Glutamatergic neuron (in vitro differentiated cells): ENCODE results near the gene NRL. TPM values are rescaled to one million over a fixed set of nuclear protein-coding genes. Genes with fewer than 3 reads are reported as not detected.
A peak's percentile ranks its signal among the peaks of the same experiment; 100 is the strongest.

ENCODE experiments used
- DNase-seq: peaks from one replicate; pipeline ENCODE4 v3.0.0; 2022
- H3K27ac Mint-ChIP-seq: one replicate; pipeline ENCODE4 v1.8.0; 2020; ENCODE audit warnings: mild to moderate bottlenecking, mixed read lengths, inconsistent platforms; ENCODE audit not compliant: unreplicated experiment
- H3K27me3 Mint-ChIP-seq: one replicate; pipeline ENCODE4 v1.8.0; 2020; ENCODE audit warnings: mild to moderate bottlenecking, moderate library complexity, mixed read lengths, inconsistent platforms; ENCODE audit not compliant: unreplicated experiment
- H3K36me3 Mint-ChIP-seq: one replicate; pipeline ENCODE4 v1.8.0; 2020; ENCODE audit warnings: mild to moderate bottlenecking, mixed read lengths, inconsistent platforms; ENCODE audit not compliant: unreplicated experiment
- H3K4me1 Mint-ChIP-seq: one replicate; pipeline ENCODE4 v1.8.0; 2020; ENCODE audit warnings: mild to moderate bottlenecking, low read depth, mixed read lengths, inconsistent platforms; ENCODE audit not compliant: unreplicated experiment
- H3K4me3 Mint-ChIP-seq: one replicate; pipeline ENCODE4 v1.8.0; 2020; ENCODE audit warnings: mild to moderate bottlenecking, mixed read lengths, inconsistent platforms; ENCODE audit not compliant: unreplicated experiment
- H3K9me3 Mint-ChIP-seq: one replicate; pipeline ENCODE4 v1.8.0; 2020; ENCODE audit warnings: mild to moderate bottlenecking, moderate library complexity, mixed read lengths, inconsistent platforms; ENCODE audit not compliant: unreplicated experiment
- total RNA-seq: library from RNA; stranded (reverse); fragmentation: NEBNext Ultra II Directional; extraction: Animal tissue kit (Norgen Biotek cat#: 25700); gene quantifications from one replicate; pipeline ENCODE4 v1.2.1, GENCODE V29; 2021; ENCODE audit not compliant: unreplicated experiment
- TF ChIP-seq, protein P1 (sequence below): fragments of 200-600 bp; sonication (generic); IDR thresholded peaks from one replicate; pipeline ENCODE4 v1.5.0; 2021; ENCODE audit not compliant: partially characterized antibody, unreplicated experiment

NRL gene
- total RNA-seq, 1 donor from 2014 or later = 3.7 TPM

DNA sequence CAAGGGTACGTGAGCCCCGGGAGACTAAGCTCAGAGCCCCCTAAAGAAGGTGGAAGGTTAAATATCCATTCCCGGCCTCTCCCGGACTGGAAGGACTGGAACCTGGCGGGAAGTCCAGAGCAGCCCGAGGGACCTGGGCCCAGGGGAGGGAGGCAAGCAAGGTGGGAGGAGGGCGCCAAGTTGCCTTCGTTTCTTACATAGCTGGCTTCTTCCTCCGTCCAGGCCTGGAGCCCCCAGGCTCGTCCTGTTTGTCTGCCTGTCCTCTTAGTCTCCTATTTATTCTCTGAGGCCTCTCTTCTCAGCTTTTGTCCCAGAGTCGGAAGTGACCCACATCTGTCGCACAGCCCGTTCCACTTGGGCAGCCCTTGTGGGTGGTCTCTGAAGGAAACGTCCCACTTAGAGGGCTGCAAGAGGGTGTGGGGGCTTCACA is 19.9 kb downstream of the NRL start:
- TF ChIP-seq, protein P1, sequence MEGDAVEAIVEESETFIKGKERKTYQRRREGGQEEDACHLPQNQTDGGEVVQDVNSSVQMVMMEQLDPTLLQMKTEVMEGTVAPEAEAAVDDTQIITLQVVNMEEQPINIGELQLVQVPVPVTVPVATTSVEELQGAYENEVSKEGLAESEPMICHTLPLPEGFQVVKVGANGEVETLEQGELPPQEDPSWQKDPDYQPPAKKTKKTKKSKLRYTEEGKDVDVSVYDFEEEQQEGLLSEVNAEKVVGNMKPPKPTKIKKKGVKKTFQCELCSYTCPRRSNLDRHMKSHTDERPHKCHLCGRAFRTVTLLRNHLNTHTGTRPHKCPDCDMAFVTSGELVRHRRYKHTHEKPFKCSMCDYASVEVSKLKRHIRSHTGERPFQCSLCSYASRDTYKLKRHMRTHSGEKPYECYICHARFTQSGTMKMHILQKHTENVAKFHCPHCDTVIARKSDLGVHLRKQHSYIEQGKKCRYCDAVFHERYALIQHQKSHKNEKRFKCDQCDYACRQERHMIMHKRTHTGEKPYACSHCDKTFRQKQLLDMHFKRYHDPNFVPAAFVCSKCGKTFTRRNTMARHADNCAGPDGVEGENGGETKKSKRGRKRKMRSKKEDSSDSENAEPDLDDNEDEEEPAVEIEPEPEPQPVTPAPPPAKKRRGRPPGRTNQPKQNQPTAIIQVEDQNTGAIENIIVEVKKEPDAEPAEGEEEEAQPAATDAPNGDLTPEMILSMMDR = no peak
- no peaks in the 10 kb centered on the region for H3K36me3 Mint-ChIP-seq
- peak overlapping the region; percentile 100 for H3K4me3 Mint-ChIP-seq
- H3K9me3 Mint-ChIP-seq = peaks cover 12% of the 10 kb centered on the region
- DNase-seq = no peak
- H3K27me3 Mint-ChIP-seq = peaks cover 14% of the 10 kb centered on the region
- peaks cover 24% of the 10 kb centered on the region for H3K4me1 Mint-ChIP-seq
- peak overlapping the region; percentile 98 for H3K27ac Mint-ChIP-seq

DNA sequence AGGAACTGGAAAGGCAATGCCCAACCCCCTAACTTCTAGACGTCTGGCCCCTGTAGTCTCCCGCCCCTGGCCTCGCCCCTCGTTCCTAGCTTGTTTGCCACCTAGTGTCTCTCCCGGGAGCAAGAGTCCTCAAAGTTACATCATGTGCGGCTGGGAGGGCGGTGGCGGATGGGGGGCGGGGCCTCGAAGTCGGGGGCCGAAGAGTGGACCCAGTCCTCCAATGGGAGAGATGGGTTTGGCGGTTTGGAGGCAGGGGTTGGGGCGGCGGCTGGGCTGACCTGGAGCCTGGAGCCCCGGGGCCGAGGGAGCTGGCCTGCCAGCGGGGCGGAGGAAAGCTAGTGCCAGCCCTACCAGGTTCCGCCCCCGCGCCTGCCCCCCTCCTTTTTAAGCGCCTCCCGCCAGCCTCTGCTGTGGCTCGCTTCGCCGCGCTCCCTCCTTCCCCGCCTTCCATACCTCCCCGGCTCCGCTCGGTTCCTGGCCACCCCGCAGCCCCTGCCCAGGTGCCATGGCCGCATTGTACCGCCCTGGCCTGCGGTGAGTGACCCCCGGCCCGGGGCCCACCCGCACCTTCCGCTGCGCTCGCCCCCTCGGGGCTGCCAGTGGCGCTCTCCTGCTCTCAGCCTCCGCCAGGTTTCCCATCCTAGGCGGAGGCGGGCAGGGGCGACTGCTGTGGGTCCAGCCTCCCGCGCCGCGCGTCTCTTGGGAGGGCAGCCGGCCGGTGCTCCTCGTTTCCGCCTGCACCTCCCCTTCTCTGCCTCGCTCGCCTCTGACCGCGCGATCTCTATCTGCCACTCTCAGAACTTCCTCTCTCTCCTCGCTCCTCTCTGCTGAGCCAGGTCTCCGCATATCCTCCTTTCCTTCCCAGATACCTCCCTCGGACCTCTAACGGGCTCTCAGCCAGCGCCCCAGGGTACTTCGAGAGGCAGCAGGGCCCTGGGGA is 20.6 kb downstream of the NRL start, which contains the start of gene PCK2:
Gene PCK2 (plus strand): TSS at position 411 of the 940 bp plus-strand sequence. CDS start 95 bp downstream, at position 506.
- peak within 1 kb of the TSS; percentile 98 for H3K27ac Mint-ChIP-seq
- H3K4me1 Mint-ChIP-seq = peaks cover 29% of the 10 kb centered on the region
- peak; percentile 89 for DNase-seq
- H3K36me3 Mint-ChIP-seq = no peaks in the 10 kb centered on the region
- H3K9me3 Mint-ChIP-seq = peaks cover 12% of the 10 kb centered on the region
- peak within 1 kb of the TSS; percentile 100 for H3K4me3 Mint-ChIP-seq
- TF ChIP-seq, protein P1 = no peak
- H3K27me3 Mint-ChIP-seq = peaks cover 14% of the 10 kb centered on the region

DNA sequence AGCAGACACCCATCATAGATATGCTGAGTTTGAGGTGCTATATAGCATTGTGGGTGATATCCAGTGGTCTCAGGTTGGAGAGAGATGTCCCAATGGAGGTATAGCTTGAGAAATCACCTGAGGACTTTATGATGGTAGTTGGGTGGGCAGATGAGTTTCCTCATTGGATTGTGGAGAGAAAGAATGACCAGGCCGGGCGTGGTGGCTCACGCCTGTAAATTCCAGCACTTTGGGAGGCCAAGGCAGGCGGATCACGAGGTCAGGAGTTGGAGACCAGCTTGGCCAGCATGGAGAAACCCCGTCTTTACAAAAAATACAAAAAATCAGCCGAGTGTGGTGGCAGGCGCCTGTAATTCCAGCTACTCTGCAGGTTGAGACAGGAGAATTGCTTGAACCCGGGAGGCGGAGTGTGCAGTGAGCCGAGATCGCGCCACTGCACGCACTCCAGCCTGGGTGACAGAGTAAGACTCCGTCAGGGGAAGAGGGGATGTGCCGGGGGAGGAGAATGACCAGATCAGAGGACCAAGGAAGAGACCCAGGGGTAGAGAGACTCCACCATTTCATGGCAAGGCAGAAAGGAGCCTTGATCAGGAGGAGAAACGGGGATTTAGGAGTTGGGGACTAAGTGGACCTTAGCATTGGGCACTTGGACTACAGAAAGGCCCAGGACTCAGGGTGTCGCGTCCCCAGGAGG is 21.4 kb downstream of the NRL start:
- no peaks in the 10 kb centered on the region for H3K36me3 Mint-ChIP-seq
- peak overlapping the region; percentile 82 for H3K4me3 Mint-ChIP-seq
- no peak for DNase-seq
- H3K27ac Mint-ChIP-seq = peak overlapping the region; percentile 94
- TF ChIP-seq, protein P1 = no peak
- H3K4me1 Mint-ChIP-seq = peaks cover 29% of the 10 kb centered on the region
- peaks cover 12% of the 10 kb centered on the region for H3K9me3 Mint-ChIP-seq
- peaks cover 14% of the 10 kb centered on the region for H3K27me3 Mint-ChIP-seq

DNA sequence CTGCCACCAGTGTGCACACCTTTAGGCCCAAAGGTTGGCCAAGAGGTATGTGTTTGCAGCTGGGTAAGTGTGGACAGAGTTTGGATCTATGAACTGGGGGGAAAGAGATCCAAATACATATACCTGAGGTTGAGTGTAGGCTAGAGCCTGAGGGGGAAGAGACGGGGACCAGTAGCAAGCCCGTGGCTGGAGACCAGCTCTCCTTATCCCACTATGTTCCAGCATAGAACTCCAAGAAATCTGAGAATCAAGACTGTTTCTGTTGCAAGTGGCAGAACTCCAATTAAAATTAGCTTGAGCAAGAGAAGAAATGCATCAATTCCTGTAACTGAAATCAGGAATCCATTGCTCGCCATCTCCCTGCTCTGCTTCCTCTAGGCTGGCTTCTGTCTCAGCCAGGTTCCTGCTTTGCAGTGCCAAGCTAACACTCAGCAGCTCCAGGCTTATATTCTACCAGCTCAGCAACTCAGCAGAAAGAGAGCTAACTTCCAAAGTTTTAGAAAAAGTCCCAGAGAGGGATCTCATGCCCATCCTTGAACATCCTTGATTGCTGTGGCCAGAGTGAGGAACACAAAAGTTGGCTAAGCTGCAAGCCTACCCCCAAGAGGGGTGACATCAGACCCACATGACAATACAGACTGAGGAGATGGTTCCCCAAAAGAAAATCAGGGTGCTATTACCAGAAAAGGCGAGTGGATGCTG is 22.1 kb downstream of the NRL start:
- H3K4me1 Mint-ChIP-seq = peaks cover 29% of the 10 kb centered on the region
- H3K36me3 Mint-ChIP-seq = no peaks in the 10 kb centered on the region
- no peak for DNase-seq
- H3K27me3 Mint-ChIP-seq = peaks cover 14% of the 10 kb centered on the region
- peak overlapping the region; percentile 94 for H3K27ac Mint-ChIP-seq
- TF ChIP-seq, protein P1 = no peak
- peak overlapping the region; percentile 82 for H3K4me3 Mint-ChIP-seq
- peaks cover 12% of the 10 kb centered on the region for H3K9me3 Mint-ChIP-seq
